HG03439 (cell line): ENCODE data around the gene PIP4P1.
A peak's percentile ranks its signal among the peaks of the same experiment; 100 is the strongest.

Experiments used
- ATAC-seq: cut with Tn5 transposase; IDR thresholded peaks from one replicate; pipeline ENCODE4 v1.9.1; 2021; ENCODE audit warnings: mild to moderate bottlenecking, moderate library complexity; ENCODE audit not compliant: unreplicated experiment

Gene PIP4P1

DNA sequence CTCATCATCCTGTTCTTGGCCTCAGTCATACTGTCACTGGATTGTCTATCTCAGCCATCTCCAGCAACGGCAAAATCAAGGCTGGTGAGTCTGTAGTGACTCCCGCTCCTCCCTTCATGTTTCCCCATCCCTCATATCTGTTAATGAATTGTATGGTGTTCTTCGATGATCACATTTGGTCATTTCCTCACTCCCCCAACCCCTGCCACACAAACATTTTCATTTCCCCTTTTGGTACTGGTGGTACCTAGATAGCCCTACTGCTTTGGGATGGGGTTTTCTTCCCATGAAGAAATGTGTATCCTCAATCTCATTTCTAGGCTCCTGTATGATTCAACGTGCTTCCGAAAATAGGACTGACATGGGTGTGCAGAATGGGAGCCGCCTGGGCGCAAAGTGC lies 22.6 kb downstream of the PIP4P1 start:
- ATAC-seq, result no peak

DNA sequence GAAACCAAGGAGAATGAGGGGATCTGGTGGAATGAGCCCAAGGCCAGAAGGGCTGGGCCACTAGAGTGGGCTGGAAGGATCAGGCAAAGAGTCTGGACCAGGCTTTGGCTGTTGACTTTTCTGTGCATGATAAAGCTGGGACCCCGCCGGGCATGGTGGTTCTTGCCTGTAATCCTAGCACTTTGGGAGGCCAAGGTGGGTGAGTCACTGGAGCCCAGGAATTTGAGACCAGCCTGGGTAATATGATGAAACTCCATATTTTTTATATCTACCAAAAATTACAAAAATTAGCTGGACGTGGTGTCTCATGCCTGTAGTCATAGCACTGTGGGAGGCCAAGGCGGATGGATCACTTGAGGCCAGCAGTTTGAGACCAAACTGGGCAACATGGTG lies 24.9 kb downstream of the PIP4P1 start:
- ATAC-seq, result no peak

DNA sequence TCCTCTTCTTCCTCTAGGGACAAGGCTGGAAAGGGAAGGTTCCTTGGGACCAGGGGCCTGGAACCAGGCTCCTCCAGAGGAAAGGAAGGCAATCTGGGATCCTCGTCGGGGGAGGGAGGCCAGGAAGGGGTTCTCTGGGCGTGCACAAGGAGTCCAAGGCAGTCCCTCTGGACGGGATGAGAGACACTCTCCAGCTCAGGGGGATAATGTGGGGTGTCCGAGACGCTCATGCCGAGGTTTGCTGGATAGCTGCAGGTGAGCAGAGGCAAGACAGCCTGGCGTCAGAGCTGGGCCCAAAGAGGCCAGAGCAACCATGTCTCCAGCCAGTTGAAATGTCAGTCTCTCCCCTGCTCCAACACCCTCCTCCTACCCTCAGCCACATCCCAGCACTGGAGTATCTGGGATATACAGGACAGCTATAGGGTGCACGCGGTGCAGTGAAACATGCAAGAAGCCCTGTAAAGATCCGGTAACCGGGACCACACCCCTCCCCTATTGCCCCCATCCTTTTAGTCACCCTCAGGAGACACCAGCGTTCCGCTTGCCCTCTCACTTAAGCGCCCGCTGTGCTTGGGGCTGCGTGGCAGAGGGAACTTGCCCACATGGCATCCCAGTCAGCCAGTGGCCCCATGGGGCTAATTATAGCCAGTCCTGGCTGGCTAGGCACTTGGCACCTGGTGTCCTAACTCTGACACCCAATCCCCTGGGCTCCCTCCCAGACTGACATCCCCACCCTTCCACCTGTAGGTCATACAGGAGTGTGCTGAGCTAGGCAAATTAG lies 25.5 kb downstream of the PIP4P1 start, which contains the start of gene KLHL33:
TSS of gene KLHL33 (minus strand) at position 585 of the 781 bp plus-strand sequence. CDS start at position 230, 355 bp downstream.
- no peak for ATAC-seq

DNA sequence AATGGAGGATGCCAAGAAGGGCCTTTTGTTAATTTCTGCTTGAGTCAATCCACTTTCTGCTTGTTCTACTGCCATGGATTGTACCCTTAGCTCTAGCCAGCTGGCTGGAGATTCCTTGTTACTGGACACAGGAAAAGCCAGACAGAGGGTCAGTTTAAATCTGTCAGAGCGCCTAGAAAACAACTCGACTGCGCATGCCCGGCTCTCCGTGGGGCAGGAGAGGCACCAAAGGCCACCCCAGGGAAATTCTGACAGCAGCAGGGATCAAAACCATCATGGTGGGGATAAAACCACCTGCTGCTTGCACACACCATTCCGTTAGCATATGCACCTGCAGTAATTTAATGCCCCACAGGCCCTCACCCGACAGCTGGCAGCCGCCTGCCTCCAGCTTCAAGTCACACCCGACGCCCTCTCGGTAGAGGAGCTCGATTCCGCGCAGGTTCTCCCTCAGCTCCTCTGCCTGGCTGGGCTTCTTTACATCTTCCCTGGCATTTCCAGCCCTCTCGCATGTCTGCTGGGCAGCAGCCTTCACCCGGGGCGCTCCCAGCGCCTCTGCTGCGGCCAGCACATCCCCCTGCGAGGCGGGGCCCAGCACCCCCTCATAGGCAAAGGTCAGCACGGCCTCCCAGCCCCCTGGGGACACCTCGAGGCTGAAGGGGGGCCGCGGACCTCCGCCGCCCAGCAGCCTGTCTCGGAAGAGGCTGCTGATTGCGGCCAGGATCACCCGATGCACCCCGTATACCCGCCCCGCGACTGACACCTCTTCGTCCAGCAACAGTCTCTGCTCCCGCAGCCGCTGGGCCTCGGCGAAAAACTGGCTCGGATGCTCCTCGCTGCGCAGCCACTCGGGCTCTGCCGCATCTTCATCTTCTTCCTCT lies 26.3 kb downstream of the PIP4P1 start:
- no peak for ATAC-seq

DNA sequence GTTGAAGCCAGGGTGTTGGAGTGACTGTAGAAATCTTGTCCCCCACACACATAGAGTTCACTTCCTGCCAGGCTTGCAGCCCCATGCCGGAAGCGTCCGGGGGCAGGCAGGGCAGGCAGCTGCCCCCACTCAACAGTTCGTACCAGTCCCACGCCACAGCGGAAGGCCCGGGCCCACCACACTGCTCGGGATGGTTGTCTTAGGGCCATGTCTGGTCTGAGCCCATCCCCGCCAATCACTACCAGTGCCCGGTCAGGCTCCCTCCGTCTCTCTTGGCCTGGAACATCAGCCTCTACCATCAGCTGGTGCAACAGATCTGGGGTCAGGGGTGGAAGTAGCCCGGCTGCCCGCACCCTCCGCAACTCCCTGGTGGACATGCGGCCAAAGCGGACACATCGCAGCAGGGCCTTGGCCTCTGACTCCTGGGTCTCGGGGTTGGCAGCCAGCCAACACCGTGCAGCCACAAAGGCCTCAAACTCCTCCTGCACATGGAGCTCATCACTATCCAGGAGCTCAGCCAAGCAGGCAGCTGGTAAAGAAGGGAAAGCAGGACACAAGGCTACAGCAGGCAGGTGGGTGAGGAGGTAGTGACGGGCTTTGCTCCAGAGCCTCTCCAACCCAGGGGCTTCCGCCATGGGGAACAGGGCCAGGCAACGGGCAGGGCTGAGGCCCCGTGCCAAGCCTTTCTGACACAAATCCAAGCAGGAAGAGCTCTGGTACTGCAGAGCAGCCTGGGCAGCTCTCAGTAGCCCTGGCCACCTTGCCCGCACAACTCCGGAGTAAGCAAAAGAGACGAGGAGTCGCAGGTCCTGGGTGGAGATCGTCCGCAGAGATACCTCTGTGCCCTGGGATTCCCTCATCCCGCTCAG lies 31.2 kb downstream of the PIP4P1 start:
- ATAC-seq, result no peak

DNA sequence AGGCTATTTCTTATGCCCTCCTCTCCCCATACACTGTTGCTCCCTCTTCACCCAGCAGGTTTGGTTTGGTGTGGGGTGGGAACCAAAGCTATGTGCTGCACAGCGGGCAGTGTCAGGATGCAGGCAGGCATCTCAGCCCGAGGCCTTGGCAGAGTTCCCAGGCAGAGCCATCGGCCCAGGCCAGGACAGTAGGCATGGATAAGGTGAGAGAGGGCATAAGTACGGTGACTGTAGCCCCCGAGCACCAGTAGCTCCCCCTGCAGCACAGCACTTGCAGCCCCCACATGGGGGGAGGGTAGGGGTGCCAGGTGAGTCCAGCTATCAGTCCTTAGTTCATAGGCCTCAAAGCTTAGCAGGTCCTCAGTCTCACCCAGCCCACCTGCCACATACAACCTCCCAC lies 32.4 kb downstream of the PIP4P1 start:
- no peak for ATAC-seq

DNA sequence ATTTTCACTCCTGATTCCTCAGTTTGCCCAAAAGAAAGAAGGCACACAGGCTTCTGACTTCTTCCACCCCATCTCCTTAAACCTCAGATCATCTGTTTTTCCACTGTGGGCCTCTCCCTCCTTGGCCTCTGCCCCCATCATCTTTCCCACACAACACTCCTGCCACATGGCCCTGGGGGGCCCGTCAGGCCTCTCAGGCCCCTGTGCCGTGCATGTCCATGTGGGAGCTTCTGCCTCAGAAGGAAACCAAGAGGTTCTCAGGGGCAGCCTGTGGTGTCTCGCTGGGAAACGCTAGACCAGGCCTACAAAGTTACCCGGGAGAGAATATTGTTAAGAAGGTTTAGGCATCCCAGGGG lies 33.2 kb downstream of the PIP4P1 start:
- peak; percentile 28 for ATAC-seq

DNA sequence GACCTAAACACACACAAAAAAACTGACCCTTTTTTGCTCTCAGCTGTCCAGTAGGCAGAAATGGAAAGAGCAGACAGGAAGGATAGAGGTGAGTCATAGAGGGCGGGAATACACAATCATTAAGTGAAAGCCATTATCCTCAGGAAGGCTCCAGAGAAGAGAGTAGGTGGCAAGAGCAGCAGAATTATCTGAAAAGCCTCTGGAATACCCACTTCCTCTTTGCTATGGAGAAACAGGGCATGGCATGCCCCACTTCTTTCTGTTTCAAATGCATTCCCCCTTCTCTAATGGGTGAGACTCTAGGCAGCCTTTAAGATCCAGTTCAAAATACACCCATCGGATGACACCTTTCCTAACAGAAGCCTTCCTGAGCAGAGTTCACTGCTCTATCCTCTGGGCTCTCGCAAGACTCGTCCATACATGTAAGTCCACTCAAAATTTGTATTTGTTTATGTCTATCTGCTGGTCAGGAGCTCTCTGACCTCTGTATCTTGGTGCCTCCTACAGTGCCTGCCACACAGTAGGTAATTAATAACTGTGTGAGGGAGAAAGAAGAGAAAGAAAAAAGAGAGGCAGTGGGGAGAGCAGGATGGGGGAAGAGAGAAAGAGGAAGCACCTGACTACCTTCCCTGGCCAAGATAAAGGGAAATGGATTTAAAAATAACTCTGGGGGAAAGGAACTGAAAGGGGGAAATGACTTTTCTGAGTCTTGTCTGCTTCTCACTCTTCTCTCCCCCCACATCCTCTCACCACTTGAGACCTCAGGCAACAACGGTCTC lies 33.8 kb downstream of the PIP4P1 start:
- ATAC-seq, result peak; percentile 53

DNA sequence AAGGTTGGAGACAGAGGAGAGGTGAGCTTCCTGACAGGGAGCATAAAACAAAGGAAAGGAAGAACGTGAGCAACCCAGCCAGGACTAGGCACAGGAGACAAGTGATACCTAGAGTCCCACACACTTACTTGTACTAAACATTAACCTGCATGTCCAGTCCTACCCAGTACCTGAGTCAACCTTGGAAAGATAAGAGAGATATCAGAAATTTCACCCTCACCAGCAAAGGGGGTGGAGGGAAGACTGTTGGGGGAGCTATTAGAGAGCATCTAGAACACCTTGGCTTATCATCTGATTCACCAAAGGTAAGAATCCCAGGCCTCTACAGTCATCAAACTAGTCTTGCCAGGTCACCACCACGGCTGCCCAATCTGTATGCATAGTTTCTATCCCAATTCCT lies 36.4 kb downstream of the PIP4P1 start:
- ATAC-seq, result no peak

DNA sequence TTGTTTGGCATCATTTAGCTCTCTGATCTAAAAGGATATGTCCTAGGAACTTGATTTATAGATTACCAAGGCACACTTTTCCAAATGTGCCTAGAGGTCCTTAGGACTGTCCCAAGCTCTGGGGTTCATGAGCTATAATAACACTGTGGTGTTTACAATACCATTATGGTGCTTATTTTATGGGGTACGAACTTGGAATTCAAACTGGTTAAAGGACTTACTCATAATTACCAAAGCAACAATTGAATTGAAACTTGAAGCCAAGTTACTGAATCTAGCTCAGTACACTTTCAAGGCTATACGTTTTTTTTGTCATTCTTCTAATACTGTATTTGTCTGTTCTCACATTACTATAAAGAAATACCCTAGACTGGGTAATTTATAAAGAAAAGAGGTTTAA lies 38.3 kb downstream of the PIP4P1 start:
- ATAC-seq, result no peak

DNA sequence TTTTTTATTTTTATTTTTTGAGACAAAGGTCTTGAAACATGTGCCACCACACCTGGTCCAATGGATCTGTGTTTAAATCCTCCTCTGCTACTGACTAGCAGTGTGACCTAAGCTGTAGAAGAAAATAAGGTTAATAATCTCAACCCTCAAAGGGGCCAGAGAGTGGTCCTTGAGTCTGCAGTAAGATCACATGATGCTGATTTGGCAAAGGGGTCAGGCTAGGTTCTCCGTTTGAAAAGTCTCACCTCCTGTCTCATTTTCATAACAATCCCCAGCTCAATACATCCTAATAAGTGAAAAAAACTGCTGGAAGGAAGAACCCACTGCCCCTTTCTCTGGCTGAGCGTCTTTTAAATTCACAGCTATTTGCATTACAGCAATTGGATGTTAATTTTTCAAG lies 40.0 kb downstream of the PIP4P1 start:
- no peak for ATAC-seq

DNA sequence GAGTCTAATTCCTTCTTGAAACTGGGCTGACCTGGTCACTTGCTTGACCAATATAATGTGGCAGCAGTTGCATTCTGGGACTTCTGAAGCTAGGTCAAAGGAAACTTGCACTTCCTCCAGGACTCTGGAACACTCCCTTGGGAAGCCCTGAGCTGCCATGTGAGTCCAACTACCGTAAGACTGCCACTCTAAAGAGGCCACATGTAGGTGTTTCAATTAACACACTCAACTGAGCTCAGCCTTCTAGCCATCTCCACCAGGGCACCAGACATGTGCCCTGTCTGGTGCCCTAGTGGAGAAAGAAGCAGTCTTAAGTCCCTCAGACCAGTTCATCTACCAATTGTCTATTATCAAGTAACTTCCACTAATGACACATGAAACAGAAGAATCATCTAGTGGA lies 41.8 kb downstream of the PIP4P1 start:
- ATAC-seq, result no peak

DNA sequence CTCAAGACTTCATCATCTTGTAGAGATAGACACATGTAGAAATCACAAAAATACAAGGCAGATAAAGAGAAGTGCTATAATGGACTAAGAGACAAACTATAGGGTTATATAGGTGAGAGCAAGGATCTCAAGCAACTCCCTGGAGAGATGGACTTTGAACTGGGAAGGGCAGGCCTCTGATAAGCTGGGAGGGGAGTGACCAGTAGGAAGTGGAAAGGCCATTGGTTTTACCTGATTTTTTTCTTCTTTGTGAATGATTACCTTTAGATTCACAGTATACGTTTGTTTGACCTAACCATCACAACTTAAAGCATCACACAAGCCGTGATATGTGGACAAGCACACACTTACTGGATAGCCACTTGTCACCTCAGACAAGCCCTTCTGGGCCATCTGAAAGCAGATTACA lies 42.7 kb downstream of the PIP4P1 start:
- ATAC-seq, result no peak

DNA sequence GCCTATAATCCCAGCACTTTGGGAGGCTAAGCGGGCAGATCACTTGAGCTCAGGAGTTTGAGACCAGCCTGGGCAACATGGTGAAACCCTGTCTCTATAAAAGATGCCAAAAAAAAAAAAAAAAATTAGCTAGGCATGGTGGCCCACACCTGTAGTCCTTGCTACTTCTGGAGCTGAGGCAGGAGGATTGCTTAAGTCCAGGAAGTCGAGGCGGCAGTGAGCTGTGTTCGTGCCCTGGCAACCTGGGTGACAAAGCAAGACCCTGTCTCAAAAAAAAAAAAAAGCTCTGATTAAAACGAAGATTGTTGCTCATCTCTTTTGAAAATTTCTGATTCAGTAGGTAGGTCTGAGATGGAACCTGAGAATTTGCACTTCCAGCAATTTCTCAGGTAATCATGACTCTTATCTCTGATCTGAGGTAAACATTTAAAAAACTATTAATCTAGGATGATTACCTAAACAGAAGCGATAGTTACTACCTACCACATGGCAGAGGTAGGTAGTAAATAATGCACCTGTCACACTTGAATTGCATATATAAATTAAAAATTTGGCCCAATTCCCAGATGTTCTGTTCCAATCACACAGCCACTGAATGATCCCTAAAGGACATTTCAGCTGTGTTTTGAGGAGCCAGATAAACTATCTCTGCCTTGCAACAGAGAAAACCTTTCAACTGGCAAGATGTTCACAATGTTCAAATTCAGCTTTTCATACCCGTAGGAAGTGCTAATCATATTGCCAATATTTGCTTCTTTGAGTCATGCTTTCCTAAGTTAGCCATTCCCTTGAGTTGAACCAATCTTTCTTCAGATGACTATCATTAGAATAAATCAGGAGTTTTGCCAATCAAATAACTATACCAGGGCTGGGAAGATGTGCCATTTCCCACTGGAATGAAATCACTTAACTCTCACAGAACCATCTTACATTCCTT lies 43.7 kb downstream of the PIP4P1 start:
- no peak for ATAC-seq

DNA sequence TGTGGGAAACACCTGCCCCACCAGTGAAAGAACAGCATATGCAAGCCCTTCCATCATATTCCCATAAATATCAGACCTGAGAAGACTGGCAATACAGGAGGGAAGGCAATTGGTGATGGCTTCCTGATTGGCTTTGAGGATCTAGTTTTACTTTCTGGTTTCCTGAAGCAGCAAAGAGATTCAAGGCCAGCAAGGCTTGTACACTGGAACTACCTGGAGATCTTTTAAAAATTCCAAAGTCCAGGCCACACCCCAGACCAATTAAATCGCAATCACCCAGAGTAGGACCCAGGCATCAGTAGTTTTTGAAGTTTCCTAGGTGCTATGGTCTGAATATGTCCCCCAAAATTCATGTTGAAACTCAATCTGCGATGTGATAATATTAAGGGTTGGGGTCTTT lies 45.0 kb downstream of the PIP4P1 start:
- ATAC-seq, result no peak

DNA sequence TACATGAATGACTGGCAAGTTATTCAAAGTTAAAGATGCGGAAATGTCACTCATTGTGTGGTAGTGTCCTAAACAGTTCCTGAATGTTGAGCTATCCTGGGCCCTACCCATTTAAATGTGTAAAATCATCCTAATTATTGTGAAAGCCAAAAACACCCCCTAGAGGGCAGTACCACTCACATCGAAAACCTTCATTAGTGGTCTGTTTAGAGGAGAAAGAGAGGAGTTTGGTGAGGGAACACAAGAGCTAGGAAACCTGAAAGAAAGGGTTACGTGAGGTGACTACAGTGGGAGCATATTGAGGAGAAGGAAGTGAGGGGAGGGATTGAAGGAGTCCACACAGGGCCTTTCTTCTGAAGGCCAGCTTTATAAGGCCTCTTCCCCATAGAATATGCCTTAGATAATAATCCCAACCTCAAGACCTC lies 45.4 kb downstream of the PIP4P1 start:
- ATAC-seq, result no peak

DNA sequence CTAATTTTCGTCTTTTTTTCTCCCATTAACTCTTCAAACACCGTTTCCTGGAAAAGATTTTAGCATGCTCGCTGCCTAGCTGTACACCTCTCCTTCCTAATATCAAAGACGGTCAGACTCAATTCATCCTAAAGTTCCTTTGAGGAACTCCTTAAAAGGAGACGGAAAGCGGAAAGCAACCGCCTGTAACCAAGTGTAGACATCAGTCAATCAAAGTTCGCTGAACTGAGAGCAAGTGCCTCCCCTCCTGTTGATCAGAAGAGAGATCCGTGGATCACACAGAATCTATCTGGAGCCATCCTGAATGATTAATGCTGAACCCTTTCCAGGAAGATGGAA lies 47.5 kb downstream of the PIP4P1 start:
- ATAC-seq, result no peak

DNA sequence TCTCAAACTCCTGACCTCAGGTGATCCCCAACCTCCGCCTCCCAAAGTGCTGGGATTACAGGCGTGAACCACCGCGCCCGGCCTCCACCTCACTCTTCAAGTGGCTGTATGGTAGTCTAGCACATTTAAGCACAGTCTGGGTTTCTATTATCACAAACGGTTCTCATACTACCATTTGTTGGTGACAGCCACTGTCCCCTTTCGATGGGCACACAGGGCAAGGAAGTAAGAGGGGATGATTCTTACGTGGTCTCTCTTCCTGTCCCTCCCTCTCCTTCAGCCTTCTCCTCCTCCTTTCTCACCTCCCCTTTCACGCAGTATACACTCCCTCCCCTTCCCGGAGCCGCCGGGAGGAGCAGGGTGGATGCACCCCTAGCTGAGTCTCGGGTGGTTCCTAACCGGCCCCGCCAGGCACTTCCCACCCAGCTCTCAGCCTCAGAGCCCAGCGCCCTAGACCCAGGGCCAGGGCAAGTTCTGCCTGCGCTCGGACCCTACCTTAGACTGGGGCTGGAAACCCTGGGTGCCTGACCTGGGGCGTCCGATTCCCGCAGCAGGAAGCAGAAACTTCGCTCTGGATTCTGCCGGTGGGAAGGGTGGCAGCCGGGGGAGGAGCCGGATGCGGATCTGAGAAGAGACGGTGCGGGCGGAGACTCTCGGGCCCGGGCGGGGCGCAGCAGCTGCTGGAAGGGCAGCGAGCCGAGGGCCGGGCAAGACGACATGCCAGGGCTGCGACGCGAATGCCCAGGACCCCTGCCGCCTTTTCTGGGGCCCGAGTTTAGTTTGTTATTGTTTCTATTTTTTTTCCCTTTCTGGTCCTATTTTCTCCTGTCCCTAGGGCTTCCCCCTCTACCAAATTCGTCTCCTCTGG lies 48.1 kb downstream of the PIP4P1 start, which contains the start of gene TEP1:
TSS of gene TEP1 (minus strand) at position 626 of the 868 bp plus-strand sequence. CDS start 5,062 bp downstream, outside the sequence.
- peak; percentile 55 for ATAC-seq
